CD14-positive monocyte (primary cell): ENCODE results near the gene OR51I1. TPM values are rescaled to one million over a fixed set of nuclear protein-coding genes. Genes with fewer than 3 reads are reported as not detected.

Experiments used
- DNase-seq, 3 donors: peaks; one replicate each; pipeline ENCODE4 v3.0.0-alpha.2; 2011 to 2022
- H2AFZ ChIP-seq: 2 replicates; pipeline ENCODE4 v1.6.0; 2012; ENCODE audit warnings: mild to moderate bottlenecking, low read depth, low read length, inconsistent platforms; ENCODE audit not compliant: insufficient read depth, poor library complexity, severe bottlenecking
- H3K27ac ChIP-seq, 2 donors: 1 replicate in 1 of 2; 2 replicates in 1 of 2; pipeline ENCODE4 v1.5.1; 2012 to 2013; ENCODE audit warnings: low read length in 2 of 2, control low read depth in 1 of 2, inconsistent platforms in 1 of 2, low read depth in 1 of 2, mild to moderate bottlenecking in 1 of 2
- H3K27me3 ChIP-seq, 2 donors: one replicate each; pipeline versions ENCODE4 v1.6.0 to v1.6.1; 2011 to 2013; ENCODE audit warnings: low read length in 2 of 2; ENCODE audit not compliant: control insufficient read depth in 2 of 2, insufficient read depth in 2 of 2
- H3K36me3 ChIP-seq, 2 donors: replicated peaks in 1 of 2; 1 replicate in 1 of 2; 2 replicates in 1 of 2; pipeline versions ENCODE4 v1.5.1 to v1.6.1; 2012 to 2013; ENCODE audit warnings: low read length in 2 of 2, control low read depth in 1 of 2, inconsistent platforms in 1 of 2, mild to moderate bottlenecking in 1 of 2; ENCODE audit not compliant: insufficient read depth in 2 of 2, control insufficient read depth in 1 of 2
- H3K4me1 ChIP-seq, 2 donors: 1 replicate in 1 of 2; 2 replicates in 1 of 2; pipeline versions ENCODE4 v1.5.1 to v1.6.1; 2012 to 2013; ENCODE audit warnings: low read length in 2 of 2, control low read depth in 1 of 2, inconsistent platforms in 1 of 2, mild to moderate bottlenecking in 1 of 2, moderate library complexity in 1 of 2; ENCODE audit not compliant: insufficient read depth in 2 of 2, control insufficient read depth in 1 of 2
- H3K4me2 ChIP-seq: replicated peaks from 2 replicates; pipeline ENCODE3; 2012; ENCODE audit warnings: low read length, moderate library complexity, mild to moderate bottlenecking; ENCODE audit not compliant: poor library complexity, severe bottlenecking; ENCODE audit errors: extremely low read depth
- H3K4me3 ChIP-seq, 3 experiments: fragments of 200-600 bp in 1 of 3; sonication (generic) in 1 of 3; replicated peaks in 1 of 3; 1 replicate in 2 of 3; 2 replicates in 1 of 3; pipeline ENCODE4 v1.5.1; 2011 to 2013; ENCODE audit warnings: low read length in 3 of 3, mild to moderate bottlenecking in 3 of 3, control low read depth in 2 of 3, low read depth in 2 of 3, inconsistent platforms in 1 of 3, moderate library complexity in 1 of 3
- H3K79me2 ChIP-seq: 2 replicates; pipeline ENCODE4 v1.6.0; 2012; ENCODE audit warnings: mild to moderate bottlenecking, control low read depth, inconsistent platforms, low read length, moderate library complexity; ENCODE audit not compliant: insufficient read depth
- H3K9ac ChIP-seq: 2 replicates; pipeline ENCODE4 v1.6.0; 2017; ENCODE audit warnings: low read length, mild to moderate bottlenecking; ENCODE audit not compliant: insufficient read depth, poor library complexity, severe bottlenecking
- H3K9me3 ChIP-seq, 2 donors: replicated peaks in 1 of 2; 1 replicate in 1 of 2; 2 replicates in 1 of 2; pipeline versions ENCODE4 v1.5.1 to v1.6.1; 2012 to 2013; ENCODE audit warnings: low read length in 2 of 2, control low read depth in 1 of 2; ENCODE audit not compliant: control insufficient read depth in 1 of 2, insufficient read depth in 1 of 2
- H4K20me1 ChIP-seq: 2 replicates; pipeline ENCODE4 v1.6.0; 2012; ENCODE audit warnings: mild to moderate bottlenecking, low read length, control low read depth, moderate library complexity; ENCODE audit not compliant: insufficient read depth
- H3K27ac Mint-ChIP-seq, 7 donors: one replicate each; pipeline ENCODE4 v1.8.0; 2020; ENCODE audit warnings: mild to moderate bottlenecking in 7 of 7, mixed read lengths in 7 of 7, moderate library complexity in 6 of 7, inconsistent platforms in 2 of 7
- H3K27me3 Mint-ChIP-seq, 3 donors: one replicate each; pipeline ENCODE4 v1.8.0; 2021 to 2022; ENCODE audit warnings: low read depth in 3 of 3, mild to moderate bottlenecking in 3 of 3, mixed read lengths in 3 of 3, moderate library complexity in 3 of 3, inconsistent platforms in 1 of 3
- H3K36me3 Mint-ChIP-seq, 2 donors: one replicate each; pipeline ENCODE4 v1.8.0; 2020; ENCODE audit warnings: mixed read lengths in 2 of 2, inconsistent platforms in 1 of 2, mild to moderate bottlenecking in 1 of 2
- H3K4me1 Mint-ChIP-seq: one replicate; pipeline ENCODE4 v1.8.0; 2020; ENCODE audit warnings: mild to moderate bottlenecking, mixed read lengths
- H3K4me3 Mint-ChIP-seq, 2 donors: one replicate each; pipeline ENCODE4 v1.8.0; 2020; ENCODE audit warnings: mild to moderate bottlenecking in 2 of 2, mixed read lengths in 2 of 2, moderate library complexity in 1 of 2
- H3K9me3 Mint-ChIP-seq, 7 donors: one replicate each; pipeline ENCODE4 v1.8.0; 2020 to 2022; ENCODE audit warnings: mixed read lengths in 7 of 7, mild to moderate bottlenecking in 6 of 7, moderate library complexity in 6 of 7, inconsistent platforms in 2 of 7
- WGBS: methylation state at CpG from one replicate; pipeline ENCODE4 v1.1.5; 2013; ENCODE audit warnings: missing lambda C conversion rate; ENCODE audit not compliant: insufficient coverage; 5-methylcytosine and 5-hydroxymethylcytosine counted together
- intact Hi-C, 2 donors: fragments of 100-400 bp; cut with micrococcal nuclease; formaldehyde crosslinking; loops; one replicate each; pipeline versions ENCODE4 v1.15.0 to v1.15.1; 2023
- polyA plus RNA-seq, 3 donors: library from polyadenylated mRNA; depleted of rRNA in 1 of 3; unstranded in 2 of 3; stranded (reverse) in 1 of 3; fragments of 300-500 nt in 2 of 3; fragments of >200 nt in 1 of 3; fragmentation: Illumina TruSeq in 2 of 3; gene quantifications; 1 replicate in 2 of 3; 2 replicates in 1 of 3; pipeline ENCODE4 v1.2.3, GENCODE V29; 2012 to 2021
- TF ChIP-seq, protein P1 (sequence below): fragments of 200-600 bp; IDR thresholded peaks from one replicate; pipeline ENCODE4 v1.8.0; 2022; ENCODE audit warnings: antibody characterized with exemption, mild to moderate bottlenecking

OR51I1 gene
- polyA plus RNA-seq, 3 donors: not detected

GRCh38 chr11:5449432-5449831, 8.1 kb upstream of the OR51I1 start:
- Histone ChIP-seq H3K4me3 (no peak overlapping the region), H4K20me1 (no peaks in the 10 kb centered on the region), H3K36me3 (no peaks in the 10 kb centered on the region), H3K79me2 (no peaks in the 10 kb centered on the region), H3K9me3 (no peaks in the 10 kb centered on the region), H3K4me2 (no peak overlapping the region), H3K4me1 (no peaks in the 10 kb centered on the region), H3K27me3 (no peaks in the 10 kb centered on the region), H3K9ac (no peak overlapping the region), H2AFZ (no peak overlapping the region), H3K27ac (no peak overlapping the region)
- H3K27me3 Mint-ChIP-seq: no peaks in the 10 kb centered on the region
- TF ChIP-seq, protein P1, sequence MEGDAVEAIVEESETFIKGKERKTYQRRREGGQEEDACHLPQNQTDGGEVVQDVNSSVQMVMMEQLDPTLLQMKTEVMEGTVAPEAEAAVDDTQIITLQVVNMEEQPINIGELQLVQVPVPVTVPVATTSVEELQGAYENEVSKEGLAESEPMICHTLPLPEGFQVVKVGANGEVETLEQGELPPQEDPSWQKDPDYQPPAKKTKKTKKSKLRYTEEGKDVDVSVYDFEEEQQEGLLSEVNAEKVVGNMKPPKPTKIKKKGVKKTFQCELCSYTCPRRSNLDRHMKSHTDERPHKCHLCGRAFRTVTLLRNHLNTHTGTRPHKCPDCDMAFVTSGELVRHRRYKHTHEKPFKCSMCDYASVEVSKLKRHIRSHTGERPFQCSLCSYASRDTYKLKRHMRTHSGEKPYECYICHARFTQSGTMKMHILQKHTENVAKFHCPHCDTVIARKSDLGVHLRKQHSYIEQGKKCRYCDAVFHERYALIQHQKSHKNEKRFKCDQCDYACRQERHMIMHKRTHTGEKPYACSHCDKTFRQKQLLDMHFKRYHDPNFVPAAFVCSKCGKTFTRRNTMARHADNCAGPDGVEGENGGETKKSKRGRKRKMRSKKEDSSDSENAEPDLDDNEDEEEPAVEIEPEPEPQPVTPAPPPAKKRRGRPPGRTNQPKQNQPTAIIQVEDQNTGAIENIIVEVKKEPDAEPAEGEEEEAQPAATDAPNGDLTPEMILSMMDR: no peak
- H3K27ac Mint-ChIP-seq: peak overlapping the region in 1 of 7 donors; percentile 23
- intact Hi-C loops: no loop called here
- DNase-seq: no peak
- no peak overlapping the region for H3K4me3 Mint-ChIP-seq
- H3K36me3 Mint-ChIP-seq: no peaks in the 10 kb centered on the region
- WGBS: 100% methylated on average over 1 of the region's 4 CpGs
- peaks cover 0 to 2% (median 0%) of the 10 kb centered on the region in 7 donors for H3K9me3 Mint-ChIP-seq
- H3K4me1 Mint-ChIP-seq: no peaks in the 10 kb centered on the region

- DNase-seq: no peak
- H3K4me2 ChIP-seq: no peak within 1 kb of the TSS
- H3K27ac ChIP-seq: no peak within 1 kb of the TSS
- H2AFZ ChIP-seq: no peak within 1 kb of the TSS
- Mint-ChIP-seq H3K4me1 (no peaks in the 10 kb centered on the region), H3K9me3 (peaks cover 0 to 2% (median 0%) of the 10 kb centered on the region in 7 donors), H3K4me3 (no peak within 1 kb of the TSS), H3K36me3 (no peaks in the 10 kb centered on the region), H3K27ac (peak within 1 kb of the TSS in 1 of 7 donors; percentile 23), H3K27me3 (no peaks in the 10 kb centered on the region)
- H3K9ac ChIP-seq: no peak within 1 kb of the TSS
- H3K27me3 ChIP-seq: no peaks in the 10 kb centered on the region
- H3K4me3 ChIP-seq: no peak within 1 kb of the TSS
- H3K9me3 ChIP-seq: no peaks in the 10 kb centered on the region
- H3K4me1 ChIP-seq: no peaks in the 10 kb centered on the region
- H4K20me1 ChIP-seq: no peaks in the 10 kb centered on the region
- no CpG with 5 or more reads among the region's 2 CpGs for WGBS
- no peaks in the 10 kb centered on the region for H3K36me3 ChIP-seq
- intact Hi-C loops: no loop called here
- TF ChIP-seq, protein P1: no peak
- H3K79me2 ChIP-seq: no peaks in the 10 kb centered on the region
Observed at GRCh38 chr11:5449023-5449422, 7.7 kb upstream of the OR51I1 start, which contains the start of gene OR51I2. Gene OR51I2 (plus strand): TSS chr11:5449323. CDS start chr11:5453489, 4,166 bp downstream.
